HEK293T (cell line): ENCODE data around the gene HOXA5.

Experiments
- HDGF ChIP-seq: fragments of 450-650 bp; IDR thresholded peaks from 2 replicates; pipeline ENCODE4 v1.6.1; 2017; ENCODE audit warnings: antibody characterized with exemption, borderline replicate concordance
- SP1 ChIP-seq: fragments of 450-650 bp; IDR thresholded peaks from 2 replicates; pipeline ENCODE4 v1.6.1; 2017

GRCh38 chr7:27112361-27112760 lies 31.1 kb downstream of the HOXA5 start:
- no peak for TF ChIP-seq HDGF
- TF ChIP-seq SP1: no peak
